SU-DHL-6 (cell line): Measurements from ENCODE around the gene MAP4K2.

Experiments used
- CTCF ChIP-seq: fragments of 200-600 bp; sonication (generic); IDR thresholded peaks from one replicate; pipeline ENCODE4 v1.5.1; 2017; ENCODE audit warnings: antibody characterized with exemption, mild to moderate bottlenecking, low read length, moderate library complexity; ENCODE audit not compliant: insufficient read depth, poor library complexity, severe bottlenecking
- EZH2phosphoT487 ChIP-seq: fragments of 200-600 bp; sonication (generic), shearing (Covaris generic); conservative IDR thresholded peaks from 2 replicates; pipeline ENCODE4 v1.6.1; 2018; ENCODE audit warnings: mild to moderate bottlenecking, antibody characterized with exemption, low read length, moderate library complexity, mixed read lengths

- TF ChIP-seq CTCF (no peak), EZH2phosphoT487 (no peak)
Observed at GRCh38 chr11:64843686-64844329, 40.8 kb upstream of the MAP4K2 start.
